Esophagus muscularis mucosa (tissue), 3 donors: ENCODE results near the gene QARS1.

Experiments
- POLR2A ChIP-seq: fragments of 450-650 bp; IDR thresholded peaks from one replicate; pipeline ENCODE4 v1.6.1; 2017; ENCODE audit warnings: antibody characterized with exemption, moderate library complexity, mild to moderate bottlenecking, low read depth
- POLR2AphosphoS5 ChIP-seq, 2 donors: sonication (generic); formaldehyde crosslinking; IDR thresholded peaks; one replicate each; pipeline ENCODE4 v1.6.1; 2017; ENCODE audit warnings: antibody characterized with exemption in 2 of 2
- TF ChIP-seq, protein P1 (sequence below), 3 experiments: fragments of 200-600 bp in 2 of 3; fragments of 450-650 bp in 1 of 3; sonication (generic) in 2 of 3; IDR thresholded peaks; one replicate each; pipeline ENCODE4 v1.5.1; 2017 to 2019; ENCODE audit warnings: antibody characterized with exemption in 3 of 3, mild to moderate bottlenecking in 2 of 3, moderate library complexity in 1 of 3

DNA sequence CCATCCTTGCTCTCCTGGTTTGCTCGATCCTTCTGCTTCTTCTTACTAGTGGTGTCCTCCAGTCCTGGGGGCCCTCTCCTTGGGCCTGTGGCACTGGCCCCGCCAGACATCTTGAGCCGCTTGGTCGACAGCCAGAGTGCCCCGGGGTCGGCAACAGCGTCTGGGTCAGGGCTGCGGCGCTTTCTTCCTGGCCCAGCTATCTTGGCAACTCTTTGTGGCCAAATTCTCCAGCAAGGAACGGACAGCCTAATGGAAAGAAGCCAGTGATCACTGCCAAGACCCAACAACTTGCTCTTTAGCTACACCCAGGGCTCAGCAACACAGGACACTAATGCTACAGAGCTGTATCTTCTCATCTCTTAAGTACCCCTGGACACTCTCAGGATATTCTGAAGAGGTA is 14.5 kb upstream of the QARS1 start:
- TF ChIP-seq POLR2A (no peak), POLR2AphosphoS5 (IDR thresholded peaks at IDR 0.05) (no peak)
- TF ChIP-seq, protein P1, sequence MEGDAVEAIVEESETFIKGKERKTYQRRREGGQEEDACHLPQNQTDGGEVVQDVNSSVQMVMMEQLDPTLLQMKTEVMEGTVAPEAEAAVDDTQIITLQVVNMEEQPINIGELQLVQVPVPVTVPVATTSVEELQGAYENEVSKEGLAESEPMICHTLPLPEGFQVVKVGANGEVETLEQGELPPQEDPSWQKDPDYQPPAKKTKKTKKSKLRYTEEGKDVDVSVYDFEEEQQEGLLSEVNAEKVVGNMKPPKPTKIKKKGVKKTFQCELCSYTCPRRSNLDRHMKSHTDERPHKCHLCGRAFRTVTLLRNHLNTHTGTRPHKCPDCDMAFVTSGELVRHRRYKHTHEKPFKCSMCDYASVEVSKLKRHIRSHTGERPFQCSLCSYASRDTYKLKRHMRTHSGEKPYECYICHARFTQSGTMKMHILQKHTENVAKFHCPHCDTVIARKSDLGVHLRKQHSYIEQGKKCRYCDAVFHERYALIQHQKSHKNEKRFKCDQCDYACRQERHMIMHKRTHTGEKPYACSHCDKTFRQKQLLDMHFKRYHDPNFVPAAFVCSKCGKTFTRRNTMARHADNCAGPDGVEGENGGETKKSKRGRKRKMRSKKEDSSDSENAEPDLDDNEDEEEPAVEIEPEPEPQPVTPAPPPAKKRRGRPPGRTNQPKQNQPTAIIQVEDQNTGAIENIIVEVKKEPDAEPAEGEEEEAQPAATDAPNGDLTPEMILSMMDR (IDR thresholded peaks at IDR 0.05), result no peak
